NOMO-1 treated with DMSO at 0.1 percent for 48 hours (cell line): ENCODE results near the gene ITGA7.

ENCODE experiments used
- DNase-seq: peaks from one replicate; lab custom pipeline; 2025; ENCODE audit not compliant: unreplicated experiment; lab: John Stamatoyannopoulos, UW

The ITGA7 gene

GRCh38 chr12:55736780-55737580 lies 29.3 kb upstream of the ITGA7 start:
- peak; percentile 63 for DNase-seq

DNA sequence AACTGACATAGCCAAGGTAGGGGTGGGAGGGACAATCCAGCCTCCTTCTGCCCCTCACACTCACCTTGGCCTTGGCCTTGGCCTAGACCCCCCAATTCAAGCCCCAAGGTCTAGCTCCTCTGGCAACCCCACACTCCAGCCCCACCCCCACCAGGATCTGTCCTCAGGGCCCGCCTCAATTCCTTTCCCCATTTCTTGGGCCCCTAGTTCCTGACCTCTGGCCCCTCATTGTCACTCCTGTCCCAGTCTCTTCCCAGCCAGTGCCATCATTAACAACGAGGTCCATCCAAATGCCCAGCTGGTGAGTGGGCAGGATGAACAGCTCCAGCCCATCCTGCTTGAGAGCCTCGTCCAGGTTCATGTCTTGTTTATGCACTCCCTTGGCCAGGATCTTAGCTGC lies 28.4 kb upstream of the ITGA7 start:
- no peak for DNase-seq

DNA sequence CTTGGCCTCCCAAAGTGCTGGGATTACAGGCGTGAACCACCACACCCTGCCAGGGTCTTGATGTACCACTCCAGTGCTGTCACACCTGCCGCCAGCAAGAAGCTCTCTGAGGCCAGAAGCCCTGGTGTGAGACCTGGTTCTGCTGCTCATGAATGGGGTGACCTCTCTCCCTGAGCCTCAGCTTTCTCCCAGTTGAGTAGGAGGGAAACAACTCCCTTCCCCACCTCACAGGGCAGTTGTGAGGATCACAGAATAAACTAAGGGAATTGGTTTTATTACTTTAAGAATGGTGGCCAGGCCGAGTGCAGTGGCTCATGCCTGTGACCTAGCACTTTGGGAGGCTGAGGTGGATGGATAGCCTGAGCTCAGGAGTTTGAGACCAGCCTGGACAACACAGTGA lies 26.9 kb upstream of the ITGA7 start:
- no peak for DNase-seq

- DNase-seq = no peak
Measured at GRCh38 chr12:55733858-55734257, 26.2 kb upstream of the ITGA7 start.

DNA sequence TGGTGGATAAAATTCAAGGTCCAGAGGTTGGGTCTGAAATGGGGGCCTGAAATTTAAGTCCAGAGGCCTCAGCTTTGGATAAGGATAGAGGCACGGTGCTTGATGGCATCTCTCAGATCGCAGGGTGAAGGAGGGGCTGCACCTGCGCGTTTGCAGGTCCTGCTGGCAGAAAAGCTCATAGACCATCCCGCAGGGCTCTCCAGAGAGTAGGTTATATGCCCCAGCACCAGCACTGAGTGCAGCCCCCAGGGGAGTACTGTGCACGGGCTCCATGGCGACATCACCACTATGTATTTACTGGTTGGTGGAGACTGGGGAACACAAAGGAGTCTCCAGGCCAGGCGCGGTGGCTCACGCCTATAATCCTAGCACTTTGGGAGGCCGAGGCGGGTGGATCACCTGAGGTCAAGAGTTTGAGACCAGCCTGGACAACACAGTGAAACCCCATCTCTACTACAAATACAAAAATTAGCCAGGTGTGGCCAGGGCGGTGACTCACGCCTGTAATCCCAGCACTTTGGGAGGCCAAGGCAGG lies 25.4 kb upstream of the ITGA7 start:
- DNase-seq = no peak

- DNase-seq = no peak
Measured at GRCh38 chr12:55732288-55732687, 24.6 kb upstream of the ITGA7 start.

DNA sequence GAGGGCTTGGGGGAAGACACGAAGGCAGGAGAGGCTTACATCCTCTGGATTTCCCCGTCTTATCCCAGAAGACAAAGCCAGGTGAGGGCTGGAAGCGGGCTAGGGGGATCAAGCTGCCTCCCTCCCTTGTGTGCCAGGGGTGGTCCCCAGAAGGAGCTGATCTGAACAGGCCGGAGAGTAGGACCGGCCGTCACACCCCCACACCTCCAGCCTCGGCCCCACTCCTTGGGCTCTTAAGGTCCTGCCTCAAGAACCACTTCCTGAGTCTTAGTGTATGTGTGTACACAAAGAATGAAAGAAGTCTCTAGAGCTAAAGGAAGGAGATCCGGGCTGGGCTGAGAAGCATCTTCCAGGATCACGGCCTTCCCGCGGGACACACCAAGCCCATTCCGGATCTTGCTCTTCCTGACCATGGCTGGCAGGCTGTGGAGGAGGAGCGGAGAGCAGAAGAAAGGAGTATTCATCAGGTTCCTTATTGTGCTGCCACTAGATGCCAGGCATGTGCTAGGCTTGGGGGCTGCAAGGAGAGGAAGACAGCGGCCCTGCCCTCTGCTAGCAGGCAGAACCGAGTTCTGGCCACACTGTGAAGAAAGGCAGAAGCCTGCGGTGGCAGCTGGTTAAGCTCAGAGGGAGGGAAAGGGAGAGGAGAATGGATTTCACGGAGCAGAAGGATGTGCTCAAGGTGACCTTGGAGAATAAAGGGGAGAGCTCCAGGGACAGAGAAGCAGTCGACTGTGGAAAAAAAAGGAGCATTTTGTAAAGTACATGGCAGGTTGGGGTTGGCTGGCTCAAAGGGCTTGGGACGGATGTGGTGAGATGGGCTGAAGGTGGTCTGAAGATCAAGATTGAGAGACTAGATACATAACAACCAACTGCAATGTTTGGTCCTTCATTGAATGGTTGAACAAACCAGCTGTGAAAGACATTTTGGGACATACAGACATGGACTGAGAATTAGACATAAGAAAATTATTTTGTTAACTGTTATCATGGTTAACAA lies 22.4 kb upstream of the ITGA7 start:
- peak; percentile 66 for DNase-seq

DNA sequence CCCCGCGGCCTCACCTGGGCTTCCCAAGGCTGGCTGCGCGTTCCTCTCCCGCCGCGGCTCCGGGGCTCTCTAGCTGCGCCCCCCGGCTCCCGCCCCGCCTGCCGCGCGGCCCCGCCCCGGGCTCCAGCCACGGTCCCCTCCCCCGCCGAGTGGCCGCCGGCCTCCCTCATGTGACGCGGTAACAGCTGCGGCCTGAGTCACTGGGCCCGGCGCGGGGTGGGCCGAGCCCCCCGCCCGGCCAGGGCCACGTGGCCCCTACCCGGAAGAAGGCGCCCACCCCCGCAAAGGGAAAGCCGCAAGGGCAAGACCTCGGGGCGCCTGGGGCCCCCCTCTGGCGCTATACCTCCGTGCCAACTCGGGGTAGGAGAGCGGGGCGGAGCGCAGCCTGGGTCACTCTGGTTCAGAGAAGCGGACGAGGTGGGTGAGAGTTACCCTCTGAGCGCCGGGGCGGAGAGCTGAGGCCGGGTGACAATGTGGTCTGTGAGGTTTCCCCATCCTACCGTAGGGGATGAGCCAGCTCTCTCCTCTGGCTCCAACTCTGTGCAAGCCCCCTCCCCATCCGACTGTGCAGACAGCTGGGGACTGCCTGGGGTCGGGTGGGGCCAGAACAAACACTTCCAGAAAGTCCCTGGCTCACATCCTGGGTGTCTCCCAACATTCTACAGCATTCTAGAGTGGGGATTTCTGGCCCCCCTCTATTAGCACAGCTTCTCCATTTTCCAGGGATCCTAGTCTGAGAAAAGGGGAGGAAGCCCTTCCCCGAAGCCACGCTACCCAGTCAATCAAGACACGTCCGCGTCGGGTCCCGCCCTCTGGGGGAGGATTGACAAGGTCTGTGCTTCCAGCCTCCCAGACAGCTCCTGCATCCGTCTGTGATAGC lies 21.5 kb upstream of the ITGA7 start, which contains the start of gene CD63:
Gene CD63 (minus strand): TSS at position 71 of the 880 bp plus-strand sequence. CDS start 668 bp downstream, outside the sequence.
- peak; percentile 74 for DNase-seq

DNA sequence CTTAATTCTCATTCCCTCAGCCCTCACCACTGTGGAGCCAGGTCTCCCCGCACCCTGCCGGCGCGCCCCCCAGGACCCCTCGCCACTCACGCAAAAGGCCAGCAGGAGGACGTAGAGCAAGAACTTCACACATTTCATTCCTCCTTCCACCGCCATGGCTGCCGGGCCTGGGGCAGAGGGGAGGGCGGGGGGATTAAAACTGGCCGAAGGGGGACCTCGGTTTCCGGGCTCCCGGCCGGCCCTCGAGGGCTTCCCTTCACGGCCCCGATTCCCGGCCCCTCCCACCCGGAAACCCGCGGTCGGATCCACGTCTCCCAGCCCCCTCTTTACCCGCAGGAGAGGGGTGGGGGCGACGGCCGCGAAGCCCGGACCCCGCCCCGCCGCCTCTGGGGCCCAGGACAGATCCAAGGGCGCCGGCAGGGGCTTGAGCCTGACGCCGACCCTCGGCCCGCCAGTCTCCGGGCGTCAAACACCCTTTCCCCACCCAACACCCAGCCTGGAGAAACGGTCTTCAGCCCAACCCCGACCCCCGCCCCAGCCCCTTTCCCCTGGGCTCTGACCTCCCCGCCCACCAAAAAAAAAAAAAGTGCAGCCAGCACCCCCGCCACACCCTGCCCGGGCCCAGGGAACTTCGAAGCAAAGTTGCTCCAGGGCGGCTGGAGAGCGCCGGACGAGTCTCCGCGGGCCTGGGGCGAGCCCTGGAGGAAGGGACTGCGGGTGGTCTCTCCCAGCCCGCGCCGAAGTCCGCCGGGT lies 20.7 kb upstream of the ITGA7 start:
- DNase-seq = peak; percentile 34

- DNase-seq = no peak
Measured at GRCh38 chr12:55727643-55728185, 20.0 kb upstream of the ITGA7 start.

- no peak for DNase-seq
Measured at GRCh38 chr12:55726971-55727370, 19.3 kb upstream of the ITGA7 start.

DNA sequence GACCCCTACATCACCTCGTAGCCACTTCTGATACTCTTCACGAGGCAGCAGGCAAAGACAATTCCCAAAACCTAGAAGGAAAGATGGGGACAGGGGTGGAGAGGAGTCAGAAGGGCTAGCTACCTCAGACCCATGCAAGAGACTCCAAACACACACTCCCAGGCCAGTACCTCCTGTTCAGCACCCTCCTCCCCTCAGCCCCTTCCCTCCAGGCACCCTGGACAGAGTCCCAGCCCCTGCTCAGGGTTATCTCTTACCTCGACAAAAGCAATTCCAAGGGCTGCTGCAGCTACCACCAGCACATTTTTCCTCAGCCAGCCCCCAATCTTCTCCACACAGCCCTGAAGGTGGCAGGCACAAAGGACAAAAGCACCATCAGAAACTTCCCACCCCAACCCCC lies 17.9 kb upstream of the ITGA7 start:
- no peak for DNase-seq

DNA sequence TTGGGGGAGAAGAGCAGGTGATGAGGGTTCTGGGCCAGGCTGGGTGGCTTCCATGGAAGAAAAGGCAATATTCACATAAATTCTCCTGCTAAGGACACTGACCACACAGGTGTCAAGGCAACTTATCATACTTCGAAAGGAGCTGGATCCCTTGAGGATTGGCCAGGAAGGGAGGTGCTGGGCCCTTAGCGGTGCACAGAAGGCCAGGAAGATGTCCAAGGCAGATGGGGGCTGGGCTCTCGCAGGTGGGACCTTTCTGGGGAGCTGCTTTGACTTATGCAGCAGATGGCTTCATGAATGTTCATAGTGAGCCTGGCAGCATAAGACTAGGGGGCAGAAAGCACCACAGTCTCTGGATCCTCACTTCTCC lies 17.2 kb upstream of the ITGA7 start:
- no peak for DNase-seq

DNA sequence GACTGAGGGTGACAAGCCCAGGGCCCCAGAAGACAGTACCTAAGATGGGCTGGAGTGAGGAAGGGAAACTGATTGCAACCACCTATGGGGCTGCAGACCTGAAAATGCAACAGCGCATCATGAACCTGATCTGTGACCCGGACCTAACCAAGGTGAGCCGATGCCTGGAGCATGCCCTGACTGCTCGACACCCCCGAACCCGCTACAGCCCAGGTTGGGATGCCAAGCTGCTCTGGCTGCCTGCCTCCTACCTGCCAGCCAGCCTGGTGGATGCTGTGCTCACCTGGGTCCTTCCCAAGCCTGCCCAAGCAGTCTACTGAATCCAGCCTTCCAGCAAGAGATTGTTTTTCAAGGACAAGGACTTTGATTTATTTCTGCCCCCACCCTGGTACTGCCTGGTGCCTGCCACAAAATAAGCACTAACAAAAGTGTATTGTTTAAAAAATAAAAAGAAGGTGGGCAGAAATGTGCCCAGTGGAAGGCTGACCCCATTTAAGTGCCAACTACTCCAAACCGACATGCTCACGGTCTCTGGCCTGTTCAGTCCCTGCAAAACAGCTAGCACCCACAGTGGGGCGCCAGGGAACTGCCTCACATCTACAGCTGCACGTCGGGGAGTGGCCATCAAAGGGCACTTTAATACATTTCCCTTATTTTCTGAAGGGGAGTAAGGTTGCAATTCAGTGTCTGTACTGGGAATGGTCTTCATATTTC lies 16.7 kb upstream of the ITGA7 start:
- peak; percentile 69 for DNase-seq

DNA sequence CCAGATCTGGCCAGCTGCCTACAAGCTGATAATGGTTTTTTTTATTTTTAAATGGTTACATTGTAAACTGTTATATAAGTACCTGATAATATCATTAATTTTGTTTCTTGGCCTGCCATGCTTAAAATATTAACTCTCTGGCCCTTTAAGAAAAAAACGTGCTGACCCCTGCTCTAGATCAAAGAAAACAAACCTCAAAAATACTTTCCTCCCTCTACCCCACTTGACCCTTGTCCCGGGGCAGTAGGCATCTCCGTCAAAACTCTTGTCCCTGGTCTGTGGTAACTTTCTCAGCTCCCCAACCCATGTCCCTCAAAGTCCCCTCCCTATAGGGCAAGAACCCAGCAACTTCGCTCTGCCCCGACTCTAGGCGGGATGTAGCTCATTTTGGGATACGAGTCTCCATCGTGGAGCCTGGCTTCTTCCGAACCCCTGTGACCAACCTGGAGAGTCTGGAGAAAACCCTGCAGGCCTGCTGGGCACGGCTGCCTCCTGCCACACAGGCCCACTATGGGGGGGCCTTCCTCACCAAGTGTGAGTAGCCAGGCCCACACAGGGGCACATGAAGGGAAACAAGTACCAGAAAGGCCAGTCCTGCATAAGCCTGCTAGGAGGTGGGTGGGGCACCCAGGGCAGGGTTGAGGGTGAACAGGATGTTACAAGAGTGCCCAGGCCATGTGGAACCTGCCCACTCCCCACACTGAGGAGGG lies 16.0 kb upstream of the ITGA7 start:
- no peak for DNase-seq

DNA sequence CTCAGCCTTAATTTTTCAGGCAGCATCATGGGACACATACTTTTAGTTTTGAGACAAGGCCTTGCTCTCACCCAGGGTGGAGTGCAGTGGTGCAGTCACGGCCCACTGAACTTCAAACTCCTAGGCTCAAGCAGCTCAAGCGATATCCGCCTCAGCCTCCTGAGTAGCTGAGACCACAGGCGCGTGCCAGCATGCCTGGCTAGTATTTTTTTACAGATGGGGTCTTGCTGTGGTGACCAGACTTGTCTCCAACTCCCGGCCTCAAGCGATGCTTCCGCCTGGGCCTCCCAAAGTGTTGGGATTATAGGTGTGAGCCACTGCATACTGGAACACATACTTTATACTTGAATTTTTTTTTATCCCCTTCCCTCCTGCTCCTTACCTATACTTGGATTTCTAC lies 15.2 kb upstream of the ITGA7 start:
- DNase-seq = no peak

- no peak for DNase-seq
Measured at GRCh38 chr12:55721601-55722213, 14.0 kb upstream of the ITGA7 start.

DNA sequence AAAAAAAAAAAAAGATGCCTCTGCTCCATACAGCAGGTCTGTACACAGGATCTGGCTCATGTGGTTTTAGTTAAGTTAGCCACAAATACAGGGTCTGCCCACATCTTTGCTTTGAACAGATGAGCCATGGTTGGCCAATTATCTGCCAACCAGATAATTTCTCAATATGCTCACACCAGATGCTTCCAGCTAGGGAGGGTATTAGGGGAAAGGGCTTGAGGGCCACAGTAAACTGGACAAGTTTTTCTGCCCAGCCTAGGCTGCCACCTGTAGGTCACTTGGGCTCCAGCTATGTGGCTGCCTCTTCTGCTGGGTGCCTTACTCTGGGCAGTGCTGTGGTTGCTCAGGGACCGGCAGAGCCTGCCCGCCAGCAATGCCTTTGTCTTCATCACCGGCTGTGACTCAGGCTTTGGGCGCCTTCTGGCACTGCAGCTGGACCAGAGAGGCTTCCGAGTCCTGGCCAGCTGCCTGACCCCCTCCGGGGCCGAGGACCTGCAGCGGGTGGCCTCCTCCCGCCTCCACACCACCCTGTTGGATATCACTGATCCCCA lies 13.3 kb upstream of the ITGA7 start:
- peak; percentile 82 for DNase-seq
